ENCODE measurements around the gene DRG2.

Gene DRG2

GRCh38 chr17:18143044-18143936, 55.5 kb downstream of the DRG2 start:
- Histone ChIP-seq H3K27ac (no peak overlapping the region), H3K4me3 (no peak overlapping the region)
- no peak for TF ChIP-seq CTCF (IDR thresholded peaks at IDR 0.05)
- DNase-seq (ENCODE audit: low spot score) = no peak

- H3K27ac ChIP-seq = no peak overlapping the region
- no peak for TF ChIP-seq CTCF (IDR thresholded peaks at IDR 0.05)
- H3K4me3 ChIP-seq = no peak overlapping the region
- DNase-seq (ENCODE audit: low spot score) = no peak
These were observed 56.5 kb downstream of the DRG2 start for GRCh38 chr17:18144261-18144660.

- no peak for DNase-seq (ENCODE audit: low spot score)
- TF ChIP-seq CTCF (IDR thresholded peaks at IDR 0.05) = no peak
- Histone ChIP-seq H3K4me3 (no peak overlapping the region), H3K27ac (no peak overlapping the region)
These were observed 57.1 kb downstream of the DRG2 start for GRCh38 chr17:18144855-18145254.

GRCh38 chr17:18145811-18146210, 58.1 kb downstream of the DRG2 start:
- TF ChIP-seq CTCF (IDR thresholded peaks at IDR 0.05) = no peak
- Histone ChIP-seq H3K4me3 (no peak overlapping the region), H3K27ac (no peak overlapping the region)
- no peak for DNase-seq (ENCODE audit: low spot score)

- no peak overlapping the region for H3K27ac ChIP-seq
- no peak overlapping the region for H3K4me3 ChIP-seq
- no peak for DNase-seq (ENCODE audit: low spot score)
- no peak for TF ChIP-seq CTCF (IDR thresholded peaks at IDR 0.05)
These were observed 58.5 kb downstream of the DRG2 start for GRCh38 chr17:18146259-18146658.

GRCh38 chr17:18146980-18147379, 59.2 kb downstream of the DRG2 start:
- no peak for DNase-seq (ENCODE audit: low spot score)
- Histone ChIP-seq H3K4me3 (no peak overlapping the region), H3K27ac (no peak overlapping the region)
- TF ChIP-seq CTCF (IDR thresholded peaks at IDR 0.05) = no peak

GRCh38 chr17:18148586-18148985, 60.8 kb downstream of the DRG2 start:
- no peak for TF ChIP-seq CTCF (IDR thresholded peaks at IDR 0.05)
- Histone ChIP-seq H3K27ac (no peak overlapping the region), H3K4me3 (no peak overlapping the region)
- DNase-seq (ENCODE audit: low spot score) = no peak
